GM12874 (cell line): ENCODE results near the gene RAB33A.

ENCODE experiments used
- CTCF ChIP-seq: IDR thresholded peaks from 2 replicates; pipeline ENCODE4 v1.5.1; 2011; ENCODE audit warnings: low read depth, mild to moderate bottlenecking, control low read depth, low read length, moderate library complexity; ENCODE audit not compliant: insufficient read depth

The RAB33A gene

GRCh38 chrX:130144509-130144908, 27.3 kb upstream of the RAB33A start:
- no peak for TF ChIP-seq CTCF

GRCh38 chrX:130145123-130145522, 26.6 kb upstream of the RAB33A start:
- no peak for TF ChIP-seq CTCF

GRCh38 chrX:130147631-130148030, 24.1 kb upstream of the RAB33A start:
- TF ChIP-seq CTCF: no peak

GRCh38 chrX:130155564-130155963, 16.2 kb upstream of the RAB33A start:
- TF ChIP-seq CTCF: no peak

GRCh38 chrX:130158311-130158710, 13.5 kb upstream of the RAB33A start:
- TF ChIP-seq CTCF: no peak

- TF ChIP-seq CTCF: no peak
These were observed 12.0 kb upstream of the RAB33A start for GRCh38 chrX:130159776-130160175.

GRCh38 chrX:130162094-130162735, 9.5 kb upstream of the RAB33A start:
- TF ChIP-seq CTCF: no peak
